ENCODE results near the gene TIAM2.

TIAM2 gene

GRCh38 chr6:155187106-155187505 lies 192.0 kb downstream of the TIAM2 start:
- ChIA-PET POLR2A (no interaction called here), CTCF (interaction anchor here (1.0 to 4.1 kb wide), 5 partner anchors 9 to 319 kb away, joined by 3 to 34 read pairs (median 5); no protein-coding TSS in a partner anchor)
- no peak for DNase-seq (ENCODE audit: low read depth, low spot score)
- H3K4me3 ChIP-seq (ENCODE audit: low read depth, low read length) = no peak overlapping the region
- no peak for TF ChIP-seq CTCF (IDR thresholded peaks at IDR 0.05; ENCODE audit: insufficient read depth, low read length, missing control alignments)

- TF ChIP-seq CTCF (IDR thresholded peaks at IDR 0.05; ENCODE audit: insufficient read depth, low read length, missing control alignments) = no peak
- ChIA-PET CTCF (interaction anchor here (0.8 to 4.1 kb wide), 6 partner anchors 10 to 513 kb away, joined by 3 to 34 read pairs (median 4); no protein-coding TSS in a partner anchor), POLR2A (interaction anchor here (0.6 to 1.9 kb wide), 2 partner anchors 60 to 64 kb away, joined by 3 to 9 read pairs; no protein-coding TSS in a partner anchor)
- H3K4me3 ChIP-seq (ENCODE audit: low read depth, low read length) = no peak overlapping the region
- no peak for DNase-seq (ENCODE audit: low read depth, low spot score)
These were observed 193.0 kb downstream of the TIAM2 start for GRCh38 chr6:155187994-155188706.

GRCh38 chr6:155188707-155189496 lies 193.8 kb downstream of the TIAM2 start:
- H3K4me3 ChIP-seq (ENCODE audit: low read depth, low read length) = no peak overlapping the region; the same call in 1 of the 2 replicates
- no peak for TF ChIP-seq CTCF (IDR thresholded peaks at IDR 0.05; ENCODE audit: insufficient read depth, low read length, missing control alignments)
- ChIA-PET CTCF (interaction anchor here (0.6 to 4.1 kb wide), 8 partner anchors 8 to 514 kb away, joined by 3 to 34 read pairs (median 4); no protein-coding TSS in a partner anchor), POLR2A (interaction anchor here (0.6 to 1.9 kb wide), 3 partner anchors 59 to 126 kb away, joined by 3 to 9 read pairs (median 3); no protein-coding TSS in a partner anchor)
- DNase-seq (ENCODE audit: low read depth, low spot score) = peak; percentile 98

GRCh38 chr6:155190677-155191076 lies 195.6 kb downstream of the TIAM2 start:
- CTCF ChIA-PET = interaction anchor here (0.5 to 4.1 kb wide), 5 partner anchors 12 to 266 kb away, joined by 3 to 34 read pairs (median 3); no protein-coding TSS in a partner anchor
- POLR2A ChIA-PET = no interaction called here
- no peak for TF ChIP-seq CTCF (IDR thresholded peaks at IDR 0.05; ENCODE audit: insufficient read depth, low read length, missing control alignments)
- no peak overlapping the region for H3K4me3 ChIP-seq (ENCODE audit: low read depth, low read length)
- no peak for DNase-seq (ENCODE audit: low read depth, low spot score)

GRCh38 chr6:155193526-155193925 lies 198.4 kb downstream of the TIAM2 start:
- TF ChIP-seq CTCF (IDR thresholded peaks at IDR 0.05; ENCODE audit: insufficient read depth, low read length, missing control alignments) = no peak
- H3K4me3 ChIP-seq (ENCODE audit: low read depth, low read length) = no peak overlapping the region
- DNase-seq (ENCODE audit: low read depth, low spot score) = no peak
- POLR2A ChIA-PET = no interaction called here
- CTCF ChIA-PET = interaction anchor here (1.8 kb wide), 1 partner anchor 55 kb away, joined by 5 read pairs; no protein-coding TSS in a partner anchor

- TF ChIP-seq CTCF (IDR thresholded peaks at IDR 0.05; ENCODE audit: insufficient read depth, low read length, missing control alignments) = no peak
- CTCF ChIA-PET = interaction anchor here (2.0 kb wide), 1 partner anchor 54 kb away, joined by 5 read pairs; no protein-coding TSS in a partner anchor
- H3K4me3 ChIP-seq (ENCODE audit: low read depth, low read length) = no peak overlapping the region
- POLR2A ChIA-PET = no interaction called here
- no peak for DNase-seq (ENCODE audit: low read depth, low spot score)
These were observed 199.3 kb downstream of the TIAM2 start for GRCh38 chr6:155194399-155194798.

All from AG04449 (cell line).